Pancreas (tissue), 10 donors: Measurements from ENCODE around the gene KCNG2. TPM values are rescaled to one million over a fixed set of nuclear protein-coding genes. Genes with fewer than 3 reads are reported as not detected.

Experiments
- ATAC-seq, 4 donors: fragments of 200-7000 bp; cut with Tn5 transposase; one replicate each; pipeline versions ENCODE4 v1.8.0 to v1.9.1; 2020; ENCODE audit warnings: mild to moderate bottlenecking in 4 of 4, moderate library complexity in 4 of 4
- DNase-seq, 6 donors: peaks; one replicate each; pipeline ENCODE4 v3.0.0-alpha.2; 2020
- FAIRE-seq: peaks from 2 replicates; lab custom pipeline; 2012; peaks lifted over from hg19 to GRCh38; lab: Jason Lieb, UNC
- H3K27ac ChIP-seq, 4 donors: fragments of 200-600 bp; sonication (generic); 1 replicate in 3 of 4; 2 replicates in 1 of 4; pipeline versions ENCODE4 v1.5.0 to v1.8.0; 2020
- H3K27me3 ChIP-seq, 4 donors: fragments of 200-600 bp; one replicate each; pipeline ENCODE4 v1.8.0; 2021
- H3K36me3 ChIP-seq, 3 donors: fragments of 200-600 bp; sonication (generic) in 1 of 3; one replicate each; pipeline versions ENCODE4 v1.5.0 to v1.8.0; 2020 to 2021
- H3K4me1 ChIP-seq, 3 donors: fragments of 200-600 bp; one replicate each; pipeline ENCODE4 v1.8.0; 2021
- H3K4me3 ChIP-seq, 4 donors: fragments of 200-600 bp; sonication (generic) in 2 of 4; one replicate each; pipeline versions ENCODE4 v1.5.0 to v1.8.0; 2020 to 2021
- H3K9me3 ChIP-seq, 4 donors: fragments of 200-600 bp; one replicate each; pipeline ENCODE4 v1.8.0; 2021
- WGBS, 2 donors: extraction: QIAGEN DNeasy Blood & Tissue Kit; methylation state at CpG; one replicate each; pipeline ENCODE4 v1.1.7; 2013; 5-methylcytosine and 5-hydroxymethylcytosine counted together
- intact Hi-C, 3 donors: fragments of 100-400 bp; cut with DNase I; formaldehyde crosslinking; loops; one replicate each; pipeline versions ENCODE4 v1.11.1 to v1.14.2; 2022
- polyA plus RNA-seq, 2 donors: library from polyadenylated mRNA; stranded (reverse); fragments of 200-250 nt; gene quantifications; one replicate each; pipeline ENCODE4 v1.2.3, GENCODE V29; 2013
- total RNA-seq, 6 donors: library from RNA; stranded (reverse); fragmentation: NEBNext Ultra II Directional in 4 of 6; extraction: Animal tissue kit (Norgen Biotek cat#: 25700) in 4 of 6; gene quantifications; one replicate each; pipeline versions ENCODE4 v1.2.1 to v1.2.4, GENCODE V29; 2021 to 2023
- TF ChIP-seq, protein P1 (sequence below), 4 donors: fragments of 200-600 bp; sonication (generic) in 3 of 4; IDR thresholded peaks; one replicate each; pipeline versions ENCODE4 v1.5.0 to v1.8.0; 2021; ENCODE audit warnings: antibody characterized with exemption in 4 of 4
- donor health status: healthy with polysubstance abuse.
- donor health status: DM: no; HTN: no; CAD: no; lungs with moderate emphysema.
- donor health status: DM: no; HTN: no; CAD: no.
- donor health status: control.
- donor health status: control.
- donor health status: Bipolar disorder and iron deficiency.
- donor health status: DM: yes; HTN: yes; CAD: no.
- donor health status: DM: no; HTN: no; CAD: no.
- donor health status: DM: no; HTN: no; CAD: no.
- donor health status: DM: yes; HTN: yes; CAD: no.

Gene KCNG2
- total and polyA plus RNA-seq, 8 donors: 0.12 to 0.22 (median 0.13) TPM; not detected in 5

DNA sequence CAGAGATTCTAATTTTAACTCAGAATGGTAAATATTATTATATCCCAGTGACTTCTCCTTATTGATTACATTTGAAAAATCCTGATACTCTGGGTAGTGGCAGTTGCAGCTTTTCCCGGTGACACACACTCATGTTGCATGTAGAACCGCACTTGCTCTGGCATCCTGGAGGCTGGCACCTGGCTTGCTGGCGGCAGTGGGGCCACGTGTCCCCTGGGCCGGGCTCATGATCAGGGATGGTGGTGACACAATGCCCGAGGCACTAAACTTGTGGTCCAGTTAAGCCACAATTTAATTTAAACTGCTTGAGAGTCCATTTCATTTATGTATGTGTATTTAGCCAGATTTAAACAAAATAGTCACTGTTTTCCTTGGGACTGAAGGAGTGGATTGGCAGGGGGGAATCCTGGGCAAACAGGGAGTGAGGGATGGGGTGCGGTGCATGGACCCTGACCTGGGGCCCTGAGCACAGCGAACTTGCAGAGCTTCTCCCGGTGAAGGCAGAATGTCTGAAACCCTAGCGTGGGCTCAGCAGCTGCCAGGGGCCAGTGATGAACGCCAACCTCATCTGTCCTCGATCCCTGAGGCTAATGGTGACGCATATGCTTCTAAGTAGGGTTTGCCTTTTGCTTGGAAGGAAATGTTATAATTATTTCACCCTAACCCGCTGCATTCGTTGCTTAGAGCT is 50.0 kb downstream of the KCNG2 start:
- intact Hi-C loops: no loop called here
- Histone ChIP-seq H3K4me3 (no peak overlapping the region), H3K27me3 (no peaks in the 10 kb centered on the region), H3K36me3 (no peaks in the 10 kb centered on the region), H3K27ac (no peak overlapping the region), H3K4me1 (no peaks in the 10 kb centered on the region), H3K9me3 (no peaks in the 10 kb centered on the region)
- TF ChIP-seq, protein P1, sequence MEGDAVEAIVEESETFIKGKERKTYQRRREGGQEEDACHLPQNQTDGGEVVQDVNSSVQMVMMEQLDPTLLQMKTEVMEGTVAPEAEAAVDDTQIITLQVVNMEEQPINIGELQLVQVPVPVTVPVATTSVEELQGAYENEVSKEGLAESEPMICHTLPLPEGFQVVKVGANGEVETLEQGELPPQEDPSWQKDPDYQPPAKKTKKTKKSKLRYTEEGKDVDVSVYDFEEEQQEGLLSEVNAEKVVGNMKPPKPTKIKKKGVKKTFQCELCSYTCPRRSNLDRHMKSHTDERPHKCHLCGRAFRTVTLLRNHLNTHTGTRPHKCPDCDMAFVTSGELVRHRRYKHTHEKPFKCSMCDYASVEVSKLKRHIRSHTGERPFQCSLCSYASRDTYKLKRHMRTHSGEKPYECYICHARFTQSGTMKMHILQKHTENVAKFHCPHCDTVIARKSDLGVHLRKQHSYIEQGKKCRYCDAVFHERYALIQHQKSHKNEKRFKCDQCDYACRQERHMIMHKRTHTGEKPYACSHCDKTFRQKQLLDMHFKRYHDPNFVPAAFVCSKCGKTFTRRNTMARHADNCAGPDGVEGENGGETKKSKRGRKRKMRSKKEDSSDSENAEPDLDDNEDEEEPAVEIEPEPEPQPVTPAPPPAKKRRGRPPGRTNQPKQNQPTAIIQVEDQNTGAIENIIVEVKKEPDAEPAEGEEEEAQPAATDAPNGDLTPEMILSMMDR (IDR thresholded peaks at IDR 0.05): no peak
- no peak for ATAC-seq
- DNase-seq: no peak
- FAIRE-seq: no peak
- 71 to 79% methylated on average over 15 of the region's 15 CpGs for WGBS, 2 donors

DNA sequence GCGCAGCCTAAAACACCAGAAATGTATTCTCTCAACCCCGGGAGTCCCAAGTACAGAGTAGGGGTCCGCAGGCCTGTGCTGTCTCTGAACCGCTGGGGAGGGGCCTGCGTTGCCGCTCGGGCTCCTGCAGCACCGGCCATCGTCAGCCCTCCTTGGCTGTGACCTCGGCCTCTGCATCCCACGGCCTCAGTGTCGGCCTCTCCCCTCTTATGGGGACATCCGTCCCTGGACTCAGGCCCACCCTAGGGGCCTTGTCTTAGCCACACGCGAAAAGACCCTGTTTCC is 50.5 kb downstream of the KCNG2 start:
- no peak overlapping the region for H3K27ac ChIP-seq
- H3K4me3 ChIP-seq: no peak overlapping the region
- WGBS, 2 donors: 87 to 94% methylated on average over 15 of the region's 15 CpGs
- no peaks in the 10 kb centered on the region for H3K4me1 ChIP-seq
- intact Hi-C loops: no loop called here
- H3K36me3 ChIP-seq: no peaks in the 10 kb centered on the region
- FAIRE-seq (no peak), ATAC-seq (no peak), DNase-seq (peak in 1 of 6 donors; percentile 60)
- H3K9me3 ChIP-seq: no peaks in the 10 kb centered on the region
- TF ChIP-seq, protein P1 (IDR thresholded peaks at IDR 0.05): no peak
- H3K27me3 ChIP-seq: no peaks in the 10 kb centered on the region

DNA sequence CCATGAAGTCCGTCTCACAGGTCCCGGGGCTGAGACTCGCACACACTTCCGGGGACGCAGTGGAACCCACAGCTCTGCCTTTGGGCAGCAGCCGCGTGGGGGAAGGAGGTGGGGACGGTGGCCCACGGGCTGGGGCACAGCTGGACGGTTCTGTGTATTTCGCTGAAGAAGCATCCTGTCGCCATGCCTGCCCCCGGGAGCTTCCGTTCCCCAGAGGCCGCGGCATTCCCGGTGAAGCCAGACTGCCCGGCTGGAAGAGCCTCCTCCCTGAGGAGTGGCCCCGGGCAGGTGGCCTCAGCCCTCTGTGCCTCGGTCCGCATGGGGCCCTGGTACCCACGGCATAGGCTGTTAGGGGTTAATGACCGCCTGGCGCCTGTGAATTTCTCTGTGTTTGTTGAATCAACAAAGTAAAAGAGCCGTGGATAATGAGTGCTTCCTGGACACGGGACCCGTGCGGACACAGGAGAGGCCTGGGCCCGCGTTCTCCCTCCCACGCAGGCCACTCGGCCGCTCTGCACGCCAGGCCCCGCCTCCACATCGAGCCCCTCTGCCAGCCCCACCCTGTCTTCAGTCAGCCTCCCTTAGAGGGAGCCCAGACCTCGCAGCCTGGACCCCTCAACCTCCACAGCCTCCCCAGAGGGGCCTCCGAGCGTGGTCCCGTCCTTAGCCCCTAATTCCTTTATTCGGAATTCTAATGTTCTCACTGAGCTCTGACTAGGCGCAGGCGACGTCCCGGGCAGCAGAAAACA is 51.0 kb downstream of the KCNG2 start:
- no peak for FAIRE-seq
- peak in 1 of 6 donors; percentile 55 for DNase-seq

DNA sequence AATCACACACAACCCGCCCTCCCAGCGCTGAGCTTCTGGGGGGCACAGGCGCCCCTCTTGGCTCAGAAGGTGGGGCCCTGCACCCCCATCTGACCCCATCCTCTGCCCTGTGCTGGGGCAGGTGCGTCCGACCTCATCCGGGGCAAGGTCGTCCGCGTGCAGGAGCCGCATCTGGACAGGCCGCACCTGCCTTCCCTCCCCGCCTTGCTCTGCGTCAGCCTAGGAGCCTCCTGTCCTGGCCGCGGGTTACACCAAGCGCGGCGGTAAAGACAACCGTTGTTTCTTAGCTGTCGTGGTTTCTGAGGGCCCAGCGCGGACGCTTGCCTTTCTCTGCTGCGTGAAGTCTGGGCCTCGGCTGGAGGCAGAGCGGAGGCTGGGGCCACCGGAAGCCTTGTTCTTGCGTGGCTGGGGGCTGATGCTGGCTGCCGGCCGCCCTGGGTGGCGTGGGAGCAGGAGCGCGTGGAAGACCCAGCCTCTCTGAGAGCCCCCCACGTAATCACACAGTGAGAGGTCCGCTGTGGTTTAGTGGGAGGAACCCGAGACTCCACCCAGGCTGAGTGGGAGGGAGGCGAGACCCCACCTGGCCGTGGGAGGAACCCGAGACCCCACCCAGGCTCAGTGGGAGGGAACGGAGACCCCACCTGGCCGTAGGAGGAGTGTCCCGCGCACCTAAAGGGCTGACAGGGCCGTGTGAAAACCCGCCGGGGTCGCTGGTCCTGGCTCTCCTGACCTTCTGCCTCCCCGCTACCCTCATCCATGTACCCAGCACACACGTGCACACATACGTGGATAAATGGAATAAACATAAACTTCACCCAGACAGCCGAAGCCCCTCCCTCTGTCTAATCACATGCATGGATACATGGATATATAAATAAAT is 51.8 kb downstream of the KCNG2 start:
- WGBS, 2 donors: 88 to 94% methylated on average over 50 to 51 of the region's 51 CpGs
- intact Hi-C loops: no loop called here
- H3K36me3 ChIP-seq: no peaks in the 10 kb centered on the region
- FAIRE-seq (no peak), ATAC-seq (no peak), DNase-seq (no peak)
- H3K27ac ChIP-seq: no peak overlapping the region
- no peaks in the 10 kb centered on the region for H3K27me3 ChIP-seq
- TF ChIP-seq, protein P1 (IDR thresholded peaks at IDR 0.05): no peak
- H3K9me3 ChIP-seq: no peaks in the 10 kb centered on the region
- H3K4me1 ChIP-seq: no peaks in the 10 kb centered on the region
- no peak overlapping the region for H3K4me3 ChIP-seq

More for the DNA sequence above, 51.0 kb downstream of the KCNG2 start:
- Histone ChIP-seq H3K27ac (no peak overlapping the region), H3K4me1 (no peaks in the 10 kb centered on the region), H3K9me3 (no peaks in the 10 kb centered on the region), H3K27me3 (no peaks in the 10 kb centered on the region), H3K36me3 (no peaks in the 10 kb centered on the region), H3K4me3 (no peak overlapping the region)
- 63 to 67% methylated on average over 45 of the region's 45 CpGs for WGBS, 2 donors
- intact Hi-C loops: no loop called here
- peak in 2 of 4 donors; percentile 75 for ATAC-seq
- TF ChIP-seq, protein P1 (IDR thresholded peaks at IDR 0.05): no peak
